ENCODE results near the gene ENTREP1. TPM values are rescaled to one million over a fixed set of nuclear protein-coding genes. Genes with fewer than 3 reads are reported as not detected.

Gene ENTREP1
- total RNA-seq, 2 experiments from 2014 or later, result 0.08 to 0.14 TPM

GRCh38 chr9:69314547-69314946 lies 10.5 kb upstream of the ENTREP1 start:
- no peak overlapping the region for H3K4me3 Mint-ChIP-seq
- Histone ChIP-seq H3K4me3 (ENCODE audit: low read length) (no peak overlapping the region), H3K9me3 (ENCODE audit: control insufficient read depth in 1 of 2, insufficient read depth in 1 of 2, low read length in 2 of 2) (peaks cover 9 to 16% of the 10 kb centered on the region in 2 experiments), H3K36me3 (ENCODE audit: insufficient read depth, low read length) (no peaks in the 10 kb centered on the region), H3K4me1 (ENCODE audit: insufficient read depth, low read length) (no peaks in the 10 kb centered on the region), H3K27ac (ENCODE audit: low read depth in 1 of 2, low read length in 2 of 2) (no peak overlapping the region), H3K27me3 (ENCODE audit: control insufficient read depth in 1 of 2, insufficient read depth in 2 of 2, low read length in 2 of 2) (peaks cover 0 to 6% of the 10 kb centered on the region in 2 experiments)
- H3K9me3 Mint-ChIP-seq, result peaks cover 8% of the 10 kb centered on the region
- no peaks in the 10 kb centered on the region for H3K4me1 Mint-ChIP-seq (ENCODE audit: low read depth)
- intact Hi-C loops (cut with DNase I, micrococcal nuclease), result no loop called here
- ATAC-seq (ENCODE audit: poor library complexity), result no peak
- no peak for TF ChIP-seq CTCF (IDR thresholded peaks at IDR 0.05)
- POLR2A ChIA-PET, result no interaction called here
- H3K27ac Mint-ChIP-seq, result no peak overlapping the region
- DNase-seq, result no peak
- H3K36me3 Mint-ChIP-seq (ENCODE audit: low read depth), result no peaks in the 10 kb centered on the region
- CTCF ChIA-PET, result interaction anchor here (0.7 kb wide), 1 partner anchor 19 kb away, joined by 3 read pairs; no protein-coding TSS in a partner anchor
- peaks cover 38% of the 10 kb centered on the region for H3K27me3 Mint-ChIP-seq

GRCh38 chr9:69317081-69317480 lies 7.9 kb upstream of the ENTREP1 start:
- H3K4me3 ChIP-seq (ENCODE audit: low read length), result no peak overlapping the region
- peaks cover 4 to 9% of the 10 kb centered on the region in 2 experiments for H3K27me3 ChIP-seq (ENCODE audit: control insufficient read depth in 1 of 2, insufficient read depth in 2 of 2, low read length in 2 of 2)
- H3K27me3 Mint-ChIP-seq, result peaks cover 43% of the 10 kb centered on the region
- H3K27ac Mint-ChIP-seq, result no peak overlapping the region
- no peaks in the 10 kb centered on the region for H3K4me1 Mint-ChIP-seq (ENCODE audit: low read depth)
- ChIA-PET POLR2A (no interaction called here), CTCF (no interaction called here)
- intact Hi-C loops (cut with DNase I, micrococcal nuclease), result no loop called here
- DNase-seq (no peak), ATAC-seq (ENCODE audit: poor library complexity) (no peak)
- H3K4me3 Mint-ChIP-seq, result no peak overlapping the region
- no peaks in the 10 kb centered on the region for H3K36me3 ChIP-seq (ENCODE audit: insufficient read depth, low read length)
- H3K9me3 Mint-ChIP-seq, result peaks cover 4% of the 10 kb centered on the region
- H3K9me3 ChIP-seq (ENCODE audit: control insufficient read depth in 1 of 2, insufficient read depth in 1 of 2, low read length in 2 of 2), result peaks cover 9 to 16% of the 10 kb centered on the region in 2 experiments
- no peaks in the 10 kb centered on the region for H3K4me1 ChIP-seq (ENCODE audit: insufficient read depth, low read length)
- H3K27ac ChIP-seq (ENCODE audit: low read depth in 1 of 2, low read length in 2 of 2), result no peak overlapping the region
- TF ChIP-seq CTCF (IDR thresholded peaks at IDR 0.05), result no peak
- H3K36me3 Mint-ChIP-seq (ENCODE audit: low read depth), result no peaks in the 10 kb centered on the region

- H3K4me1 Mint-ChIP-seq (ENCODE audit: low read depth), result no peaks in the 10 kb centered on the region
- Histone ChIP-seq H3K9me3 (ENCODE audit: control insufficient read depth in 1 of 2, insufficient read depth in 1 of 2, low read length in 2 of 2) (peaks cover 5 to 9% of the 10 kb centered on the region in 2 experiments), H3K36me3 (ENCODE audit: insufficient read depth, low read length) (no peaks in the 10 kb centered on the region), H3K27ac (ENCODE audit: low read depth in 1 of 2, low read length in 2 of 2) (no peak overlapping the region), H3K27me3 (ENCODE audit: control insufficient read depth in 1 of 2, insufficient read depth in 2 of 2, low read length in 2 of 2) (peaks cover 4 to 13% of the 10 kb centered on the region in 2 experiments), H3K4me1 (ENCODE audit: insufficient read depth, low read length) (no peaks in the 10 kb centered on the region), H3K4me3 (ENCODE audit: low read length) (no peak overlapping the region)
- no peak for ATAC-seq (ENCODE audit: poor library complexity)
- intact Hi-C loops (cut with DNase I, micrococcal nuclease), result no loop called here
- no peak overlapping the region for H3K27ac Mint-ChIP-seq
- ChIA-PET CTCF (no interaction called here), POLR2A (no interaction called here)
- no peak for TF ChIP-seq CTCF (IDR thresholded peaks at IDR 0.05)
- peaks cover 48% of the 10 kb centered on the region for H3K27me3 Mint-ChIP-seq
- no peaks in the 10 kb centered on the region for H3K36me3 Mint-ChIP-seq (ENCODE audit: low read depth)
- no peak overlapping the region for H3K4me3 Mint-ChIP-seq
- H3K9me3 Mint-ChIP-seq, result no peaks in the 10 kb centered on the region
- no peak for DNase-seq
Measured at GRCh38 chr9:69317894-69318293, 7.1 kb upstream of the ENTREP1 start.

All from CD4-positive, alpha-beta T cell (primary cell).